GM10266 (cell line): Measurements from ENCODE around the gene TMEM204.

Experiments
- DNase-seq: peaks from one replicate; pipeline ENCODE4 v3.0.0; 2012; ENCODE audit errors: extremely low spot score
- TF ChIP-seq, protein P1 (sequence below): IDR thresholded peaks from 2 replicates; pipeline ENCODE4 v1.5.1; 2012; ENCODE audit warnings: mild to moderate bottlenecking, low read depth; ENCODE audit not compliant: control insufficient read depth, insufficient read depth; ENCODE audit errors: missing control alignments

TMEM204 gene

DNA sequence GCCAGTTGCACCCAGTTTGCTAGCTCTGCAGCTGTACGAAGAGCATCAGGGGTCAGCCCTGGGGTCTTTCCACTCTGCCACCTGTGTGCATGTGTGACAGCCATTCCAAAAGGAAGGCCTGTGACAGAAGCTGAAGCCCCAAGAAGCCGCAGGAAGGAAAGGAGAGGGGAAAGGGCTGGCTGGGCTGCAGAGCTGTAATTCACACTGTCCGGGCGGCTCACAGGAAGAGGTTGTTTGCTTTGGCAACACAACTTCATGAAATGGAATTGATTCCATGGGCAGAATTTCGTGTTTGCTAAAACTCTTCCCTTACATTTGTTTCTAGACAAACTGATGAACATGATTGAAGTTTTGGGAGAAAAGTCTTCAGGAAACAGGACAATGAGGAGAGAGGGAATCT is 14.8 kb downstream of the TMEM204 start:
- no peak for DNase-seq
- TF ChIP-seq, protein P1, sequence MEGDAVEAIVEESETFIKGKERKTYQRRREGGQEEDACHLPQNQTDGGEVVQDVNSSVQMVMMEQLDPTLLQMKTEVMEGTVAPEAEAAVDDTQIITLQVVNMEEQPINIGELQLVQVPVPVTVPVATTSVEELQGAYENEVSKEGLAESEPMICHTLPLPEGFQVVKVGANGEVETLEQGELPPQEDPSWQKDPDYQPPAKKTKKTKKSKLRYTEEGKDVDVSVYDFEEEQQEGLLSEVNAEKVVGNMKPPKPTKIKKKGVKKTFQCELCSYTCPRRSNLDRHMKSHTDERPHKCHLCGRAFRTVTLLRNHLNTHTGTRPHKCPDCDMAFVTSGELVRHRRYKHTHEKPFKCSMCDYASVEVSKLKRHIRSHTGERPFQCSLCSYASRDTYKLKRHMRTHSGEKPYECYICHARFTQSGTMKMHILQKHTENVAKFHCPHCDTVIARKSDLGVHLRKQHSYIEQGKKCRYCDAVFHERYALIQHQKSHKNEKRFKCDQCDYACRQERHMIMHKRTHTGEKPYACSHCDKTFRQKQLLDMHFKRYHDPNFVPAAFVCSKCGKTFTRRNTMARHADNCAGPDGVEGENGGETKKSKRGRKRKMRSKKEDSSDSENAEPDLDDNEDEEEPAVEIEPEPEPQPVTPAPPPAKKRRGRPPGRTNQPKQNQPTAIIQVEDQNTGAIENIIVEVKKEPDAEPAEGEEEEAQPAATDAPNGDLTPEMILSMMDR = no peak

DNA sequence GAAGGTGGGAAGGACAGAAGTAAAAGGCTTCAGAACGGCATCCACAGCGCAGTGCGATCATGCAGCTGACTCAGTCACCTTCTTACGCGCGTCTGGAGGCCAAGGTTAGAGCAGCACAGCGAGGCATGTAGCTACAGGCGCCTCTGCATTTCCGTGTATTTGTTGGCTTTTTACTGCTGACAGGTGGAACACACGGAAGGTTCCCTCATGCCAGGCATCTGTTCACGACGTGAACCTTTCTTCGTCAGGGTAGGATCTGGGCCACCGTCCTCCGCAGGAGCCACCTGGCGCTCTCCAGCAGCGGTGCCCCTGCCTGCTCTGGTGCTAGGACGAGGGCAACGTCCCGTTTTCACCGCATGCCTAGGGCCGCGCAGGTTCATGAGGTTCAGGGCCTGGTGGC is 15.3 kb downstream of the TMEM204 start:
- no peak for DNase-seq
- TF ChIP-seq, protein P1 = no peak

DNA sequence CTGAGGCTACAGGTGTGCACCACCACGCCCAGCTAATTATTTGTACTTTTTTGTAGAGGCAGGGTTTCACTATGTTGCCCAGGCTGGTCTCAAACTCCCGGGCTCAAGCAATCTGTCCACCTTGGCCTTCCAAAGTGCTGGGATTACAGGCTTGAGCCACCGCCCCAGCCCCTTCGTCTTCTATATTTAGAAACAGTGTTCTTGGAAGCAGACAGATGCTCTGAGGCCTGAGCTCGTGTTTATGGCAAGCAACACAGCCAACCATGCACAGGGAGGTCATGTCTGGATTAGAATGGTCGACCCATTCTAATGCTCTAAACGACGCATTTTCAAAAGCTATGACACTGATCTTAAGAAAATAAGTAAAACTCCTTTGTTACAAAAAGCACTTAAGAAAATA is 16.6 kb downstream of the TMEM204 start:
- TF ChIP-seq, protein P1 = no peak
- no peak for DNase-seq

DNA sequence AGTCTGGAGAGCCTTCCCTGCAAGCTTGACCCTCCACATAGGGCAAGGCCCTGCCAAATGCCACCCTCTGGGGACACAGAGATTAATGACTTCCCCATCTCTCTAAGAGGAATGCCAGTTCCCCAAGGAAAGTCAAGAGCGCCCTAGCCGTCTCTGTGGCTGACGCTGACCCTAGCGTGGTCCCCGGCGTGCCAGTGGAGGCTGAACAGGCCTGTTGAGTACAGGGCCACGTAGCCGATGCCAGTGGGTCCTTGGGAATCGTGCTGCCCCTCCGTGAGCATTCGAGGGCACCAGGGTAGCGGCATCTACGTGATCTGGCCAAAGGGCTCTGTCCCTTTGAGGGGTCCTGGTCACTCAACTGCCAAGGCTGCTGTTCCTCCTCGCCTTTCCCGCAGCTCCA is 17.2 kb downstream of the TMEM204 start:
- TF ChIP-seq, protein P1 = no peak
- no peak for DNase-seq

DNA sequence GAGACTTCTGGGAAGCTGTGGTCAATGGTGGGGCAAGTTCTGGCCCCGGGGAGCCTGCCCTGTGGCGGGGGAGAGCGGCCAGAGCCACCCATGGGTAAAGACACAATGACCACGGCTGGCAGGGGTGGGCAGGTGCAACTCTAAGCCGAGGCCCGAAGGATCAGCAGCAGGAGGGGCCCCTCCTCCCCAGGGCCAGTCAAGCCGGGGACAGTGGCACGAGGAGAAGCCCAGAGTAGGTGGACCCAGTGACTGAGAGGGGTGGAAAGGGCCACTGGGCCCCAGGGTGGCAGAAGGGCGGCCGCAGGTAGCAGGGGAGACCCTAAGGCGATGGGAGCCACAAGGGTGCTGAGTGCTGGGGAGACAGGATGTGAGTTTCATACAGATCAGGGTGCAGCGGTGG is 17.7 kb downstream of the TMEM204 start:
- DNase-seq = no peak
- TF ChIP-seq, protein P1 = no peak

DNA sequence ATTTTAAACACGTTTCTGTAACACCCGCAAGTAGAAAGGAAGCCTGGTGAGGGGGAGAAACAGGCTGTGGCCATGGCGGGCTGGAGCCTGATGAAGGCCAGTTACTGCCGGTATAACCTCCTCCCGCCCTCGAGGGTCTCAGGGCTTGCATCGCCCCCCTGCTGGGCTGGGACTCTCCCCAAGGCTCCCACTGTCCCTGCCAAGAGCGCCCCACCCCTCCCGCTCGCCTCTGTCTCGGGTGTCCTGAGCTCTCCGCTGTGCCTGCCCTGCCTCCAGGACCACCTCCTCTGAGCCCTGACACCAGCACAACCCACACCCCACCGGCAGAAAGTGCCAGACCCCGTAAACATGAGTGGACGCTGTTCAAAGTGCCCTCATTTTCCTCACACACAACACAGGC is 18.7 kb downstream of the TMEM204 start:
- no peak for DNase-seq
- TF ChIP-seq, protein P1 = no peak

DNA sequence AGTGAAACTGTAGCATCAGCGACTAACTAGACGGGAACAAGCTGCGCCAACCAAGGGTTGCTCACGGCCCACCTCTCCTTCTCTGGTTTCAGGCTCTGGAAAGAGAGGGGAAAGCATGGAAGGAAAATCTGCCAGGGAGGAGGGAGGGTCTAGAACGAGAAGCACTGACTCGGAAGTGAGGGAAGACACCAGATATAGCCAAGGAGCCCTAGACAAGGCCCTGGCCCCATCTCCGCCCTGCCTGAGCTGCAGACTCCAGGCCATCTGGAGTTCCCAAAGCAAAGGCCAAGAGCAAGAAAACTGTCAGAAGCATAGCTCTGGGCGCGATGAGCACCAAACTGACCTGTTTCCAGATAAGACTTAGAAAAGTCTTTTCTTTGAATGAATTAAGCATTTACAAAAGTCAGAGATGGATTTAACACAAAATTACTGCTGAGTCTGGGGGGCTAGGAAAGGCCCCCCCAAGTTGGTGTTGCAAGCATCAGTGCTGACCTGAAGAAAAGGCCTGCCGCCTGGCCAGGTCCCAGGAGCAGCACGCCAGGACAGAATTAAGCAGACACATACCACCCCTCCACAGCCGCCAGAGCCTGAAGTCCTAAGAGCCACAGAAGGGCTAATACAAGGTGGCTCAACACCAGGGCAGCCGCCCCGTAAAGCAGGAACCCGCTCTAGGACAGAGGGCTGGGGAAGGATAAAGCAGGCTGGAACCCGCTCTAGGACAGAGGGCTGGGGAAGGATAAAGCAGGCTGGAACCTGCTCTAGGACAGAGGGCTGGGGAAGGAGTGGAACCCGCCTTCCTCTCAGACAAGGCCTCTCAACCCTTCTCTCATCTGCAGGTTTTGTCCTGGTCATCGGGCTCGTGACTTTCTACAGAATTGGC is 20.7 kb downstream of the TMEM204 start:
- TF ChIP-seq, protein P1 = no peak
- DNase-seq = no peak
